Transverse colon (tissue), 4 donors: ENCODE results near the gene INTS6L. TPM values are rescaled to one million over a fixed set of nuclear protein-coding genes. Genes with fewer than 3 reads are reported as not detected.

Experiments
- DNase-seq: peaks from one replicate; pipeline ENCODE4 v3.0.0-alpha.2; 2019
- H3K27ac ChIP-seq, 4 donors: fragments of 200-600 bp; sonication (generic); 2 replicates each; pipeline ENCODE4 v1.5.1; 2016 to 2018; ENCODE audit warnings: inconsistent platforms in 4 of 4
- H3K27me3 ChIP-seq: fragments of 200-600 bp; sonication (generic); 2 replicates; pipeline ENCODE4 v1.5.1; 2017; ENCODE audit warnings: inconsistent platforms
- H3K36me3 ChIP-seq, 4 donors: fragments of 200-600 bp; sonication (generic); 2 replicates each; pipeline ENCODE4 v1.5.1; 2017 to 2019; ENCODE audit warnings: inconsistent platforms in 4 of 4
- H3K4me1 ChIP-seq, 4 donors: fragments of 200-600 bp; sonication (generic); 2 replicates each; pipeline ENCODE4 v1.5.1; 2017 to 2020; ENCODE audit warnings: inconsistent platforms in 4 of 4
- H3K4me3 ChIP-seq, 4 donors: fragments of 200-600 bp; sonication (generic); 1 replicate in 1 of 4; 2 replicates in 3 of 4; pipeline versions ENCODE4 v1.5.1 to v1.6.1; 2017 to 2019; ENCODE audit warnings: inconsistent platforms in 4 of 4
- H3K9me3 ChIP-seq, 2 donors: fragments of 200-600 bp; sonication (generic); 2 replicates each; pipeline ENCODE4 v1.5.1; 2017 to 2019; ENCODE audit warnings: inconsistent platforms in 2 of 2
- CTCF ChIP-seq, 5 experiments: fragments of 200-600 bp in 3 of 5; fragments of 450-650 bp in 2 of 5; sonication (generic) in 3 of 5; IDR thresholded peaks; 1 replicate in 2 of 5; 2 replicates in 3 of 5; pipeline ENCODE4 v1.5.1; 2016 to 2017; ENCODE audit warnings: antibody characterized with exemption in 5 of 5, inconsistent platforms in 3 of 5, mild to moderate bottlenecking in 2 of 5, moderate library complexity in 1 of 5
- EP300 ChIP-seq: sonication (generic); formaldehyde crosslinking; IDR thresholded peaks from one replicate; pipeline ENCODE4 v1.6.1; 2017; ENCODE audit warnings: antibody characterized with exemption, low read depth
- POLR2A ChIP-seq: fragments of 450-650 bp; IDR thresholded peaks from one replicate; pipeline ENCODE4 v1.6.1; 2016; ENCODE audit warnings: antibody characterized with exemption, mild to moderate bottlenecking, moderate library complexity
- POLR2AphosphoS5 ChIP-seq, 3 donors: sonication (generic); formaldehyde crosslinking; IDR thresholded peaks; one replicate each; pipeline ENCODE4 v1.6.1; 2016; ENCODE audit warnings: antibody characterized with exemption in 3 of 3
- WGBS, 2 donors: methylation state at CpG; one replicate each; pipeline ENCODE4 v1.1.5; 2018; ENCODE audit warnings: low coverage in 1 of 2; 5-methylcytosine and 5-hydroxymethylcytosine counted together
- in situ Hi-C, 4 donors: fragments of 200-750 bp; cut with MboI; loops; one replicate each; pipeline versions ENCODE4 v1.15.0 to v1.15.1; 2017; ENCODE audit warnings: low sequenced_read_pairs in 3 of 4, low pct_ligation_motif_present in 1 of 4, low pct_unique_long_range_greater_than_20kb in 1 of 4
- intact Hi-C: fragments of 100-400 bp; cut with DNase I; formaldehyde crosslinking; loops from one replicate; pipeline ENCODE4 v1.15.1; 2023; ENCODE audit warnings: low total_unique reads
- total RNA-seq, 4 donors: library from RNA; depleted of rRNA; stranded (reverse); fragments of >200 nt; gene quantifications; one replicate each; pipeline ENCODE4 v1.1.0, GENCODE V29; 2016

INTS6L gene
- total RNA-seq, 4 donors from 2014 or later, result 23.5 to 195 (median 44.4) TPM

GRCh38 chrX:135505351-135505750 is 15.1 kb upstream of the INTS6L start:
- Histone ChIP-seq H3K4me1 (no peaks in the 10 kb centered on the region), H3K27me3 (no peaks in the 10 kb centered on the region), H3K9me3 (no peaks in the 10 kb centered on the region), H3K36me3 (no peaks in the 10 kb centered on the region), H3K4me3 (no peak overlapping the region), H3K27ac (no peak overlapping the region)
- no peak for DNase-seq
- in situ Hi-C loops, result no loop called here
- intact Hi-C loops, result no loop called here
- TF ChIP-seq POLR2A, result no peak
- no peak for TF ChIP-seq EP300
- no peak for TF ChIP-seq POLR2AphosphoS5 (IDR thresholded peaks at IDR 0.05)
- no peak for TF ChIP-seq CTCF (IDR thresholded peaks at IDR 0.05)

- DNase-seq, result no peak
- Histone ChIP-seq H3K27me3 (no peaks in the 10 kb centered on the region), H3K4me3 (no peak overlapping the region), H3K36me3 (no peaks in the 10 kb centered on the region), H3K27ac (no peak overlapping the region), H3K4me1 (no peaks in the 10 kb centered on the region), H3K9me3 (no peaks in the 10 kb centered on the region)
- no peak for TF ChIP-seq POLR2A
- no peak for TF ChIP-seq EP300
- no peak for TF ChIP-seq POLR2AphosphoS5 (IDR thresholded peaks at IDR 0.05)
- TF ChIP-seq CTCF (IDR thresholded peaks at IDR 0.05), result no peak
- intact Hi-C loops (no loop called here), in situ Hi-C loops (no loop called here)
- 67% methylated on average over 2 of the region's 2 CpGs; no CpG with 5 or more reads in 1 of the 2 donors for WGBS, 2 donors
Measured at GRCh38 chrX:135509885-135510284, 10.6 kb upstream of the INTS6L start.

GRCh38 chrX:135512508-135513129 is 7.8 kb upstream of the INTS6L start:
- intact Hi-C loops, result no loop called here
- no peaks in the 10 kb centered on the region for H3K4me1 ChIP-seq
- H3K36me3 ChIP-seq, result no peaks in the 10 kb centered on the region
- DNase-seq, result no peak
- H3K4me3 ChIP-seq, result no peak overlapping the region
- in situ Hi-C loops, result no loop called here
- no peaks in the 10 kb centered on the region for H3K9me3 ChIP-seq
- H3K27me3 ChIP-seq, result no peaks in the 10 kb centered on the region
- no peak for TF ChIP-seq EP300
- no peak for TF ChIP-seq POLR2AphosphoS5 (IDR thresholded peaks at IDR 0.05)
- no peak for TF ChIP-seq POLR2A
- no peak for TF ChIP-seq CTCF (IDR thresholded peaks at IDR 0.05)
- 69% methylated on average over 3 of the region's 3 CpGs; no CpG with 5 or more reads in 1 of the 2 donors for WGBS, 2 donors
- no peak overlapping the region for H3K27ac ChIP-seq

- no peaks in the 10 kb centered on the region for H3K9me3 ChIP-seq
- intact Hi-C loops (no loop called here), in situ Hi-C loops (no loop called here)
- TF ChIP-seq CTCF (IDR thresholded peaks at IDR 0.05) (no peak), POLR2AphosphoS5 (IDR thresholded peaks at IDR 0.05) (no peak), POLR2A (no peak), EP300 (no peak)
- H3K27ac ChIP-seq, result no peak overlapping the region
- 77% methylated on average over 5 of the region's 5 CpGs; no CpG with 5 or more reads in 1 of the 2 donors for WGBS, 2 donors
- DNase-seq, result no peak
- H3K36me3 ChIP-seq, result no peaks in the 10 kb centered on the region
- H3K4me1 ChIP-seq, result no peaks in the 10 kb centered on the region
- H3K27me3 ChIP-seq, result no peaks in the 10 kb centered on the region
- no peak overlapping the region for H3K4me3 ChIP-seq
Measured at GRCh38 chrX:135513130-135513515, 7.3 kb upstream of the INTS6L start.
